Calu3 (cell line): ENCODE results near the gene ART5. TPM values are rescaled to one million over a fixed set of nuclear protein-coding genes. Genes with fewer than 3 reads are reported as not detected.
"Not testable (repeated sequence)": the region's sequence is repeated elsewhere in the genome, so short reads cannot be mapped to it uniquely, and the experiment has no call there.

Experiments
- BruUV-seq: library from RNA; stranded (reverse); fragments of 400-500 nt; replicated peaks from 2 replicates; lab custom pipeline; 2021; lab: Mats Ljungman, UMichigan
- CTCF ChIA-PET: fragments of 300-600 bp; sonication (Branson Sonifier 250); formaldehyde crosslinking; loops from one replicate; lab custom pipeline; 2022; ENCODE audit warnings: antibody characterized with exemption; lab: Charles Lee
- DNase-seq: peaks from one replicate; pipeline ENCODE4 v3.0.0; 2022
- H3K27ac Mint-ChIP-seq: one replicate; pipeline ENCODE4 v1.8.0; 2022; ENCODE audit warnings: mixed read lengths; ENCODE audit not compliant: unreplicated experiment
- H3K27me3 Mint-ChIP-seq: one replicate; pipeline ENCODE4 v1.8.0; 2022; ENCODE audit warnings: mixed read lengths; ENCODE audit not compliant: unreplicated experiment
- H3K36me3 Mint-ChIP-seq: one replicate; pipeline ENCODE4 v1.8.0; 2022; ENCODE audit warnings: mild to moderate bottlenecking, moderate library complexity, mixed read lengths; ENCODE audit not compliant: insufficient read depth, unreplicated experiment
- H3K4me1 Mint-ChIP-seq: one replicate; pipeline ENCODE4 v1.8.0; 2022; ENCODE audit warnings: mild to moderate bottlenecking, low read depth, mixed read lengths; ENCODE audit not compliant: unreplicated experiment
- H3K4me3 Mint-ChIP-seq: one replicate; pipeline ENCODE4 v1.8.0; 2022; ENCODE audit warnings: mild to moderate bottlenecking, low read depth, moderate library complexity, mixed read lengths; ENCODE audit not compliant: unreplicated experiment
- H3K9me3 Mint-ChIP-seq: one replicate; pipeline ENCODE4 v1.8.0; 2022; ENCODE audit warnings: low read depth, mixed read lengths; ENCODE audit not compliant: unreplicated experiment
- CTCF ChIP-seq: fragments of 200-600 bp; IDR thresholded peaks from one replicate; pipeline ENCODE4 v1.8.0; 2022; ENCODE audit warnings: antibody characterized with exemption; ENCODE audit not compliant: unreplicated experiment
- intact Hi-C: fragments of 100-400 bp; cut with micrococcal nuclease; formaldehyde crosslinking; loops from one replicate; pipeline ENCODE4 v1.10.0; 2022; ENCODE audit not compliant: unreplicated experiment
- total RNA-seq: library from RNA; stranded (reverse); gene quantifications from 2 replicates; pipeline ENCODE4 v1.2.3, GENCODE V29; 2022

The ART5 gene
- total RNA-seq, 1 experiment from 2014 or later = not detected

- peak; percentile 75 for TF ChIP-seq CTCF
- Mint-ChIP-seq H3K4me3 (no peak overlapping the region), H3K27ac (no peak overlapping the region), H3K27me3 (peaks cover 32% of the 10 kb centered on the region), H3K4me1 (no peaks in the 10 kb centered on the region), H3K9me3 (no peaks in the 10 kb centered on the region), H3K36me3 (no peaks in the 10 kb centered on the region)
- intact Hi-C loops = loop anchor here (1.0 kb wide), 1 partner anchor 155 kb away; no protein-coding TSS in a partner anchor
- CTCF ChIA-PET = no interaction called here
- BruUV-seq = no TSS peak
- peak; percentile 66 for DNase-seq
Observed at GRCh38 chr11:3609416-3610265, 32.2 kb downstream of the ART5 start.

- Mint-ChIP-seq H3K4me1 (no peaks in the 10 kb centered on the region), H3K27ac (no peak overlapping the region), H3K9me3 (no peaks in the 10 kb centered on the region), H3K4me3 (no peak overlapping the region), H3K36me3 (no peaks in the 10 kb centered on the region), H3K27me3 (peaks cover 31% of the 10 kb centered on the region)
- CTCF ChIA-PET = no interaction called here
- no peak for DNase-seq
- BruUV-seq = no TSS peak
- intact Hi-C loops = no loop called here
- no peak for TF ChIP-seq CTCF
Observed at GRCh38 chr11:3605771-3606203, 36.0 kb downstream of the ART5 start.

GRCh38 chr11:3605283-3605662 is 36.5 kb downstream of the ART5 start:
- H3K4me3 Mint-ChIP-seq = no peak overlapping the region
- intact Hi-C loops = no loop called here
- H3K36me3 Mint-ChIP-seq = no peaks in the 10 kb centered on the region
- CTCF ChIA-PET = no interaction called here
- H3K4me1 Mint-ChIP-seq = no peaks in the 10 kb centered on the region
- no TSS peak for BruUV-seq
- H3K9me3 Mint-ChIP-seq = no peaks in the 10 kb centered on the region
- H3K27me3 Mint-ChIP-seq = peaks cover 31% of the 10 kb centered on the region
- no peak for TF ChIP-seq CTCF
- DNase-seq = no peak
- no peak overlapping the region for H3K27ac Mint-ChIP-seq

GRCh38 chr11:3604167-3604566 is 37.6 kb downstream of the ART5 start:
- H3K4me3 Mint-ChIP-seq = no peak overlapping the region
- DNase-seq = no peak
- intact Hi-C loops = no loop called here
- no peaks in the 10 kb centered on the region for H3K9me3 Mint-ChIP-seq
- H3K36me3 Mint-ChIP-seq = no peaks in the 10 kb centered on the region
- no peak overlapping the region for H3K27ac Mint-ChIP-seq
- CTCF ChIA-PET = interaction anchor here (0.5 kb wide), 1 partner anchor 499 kb away, joined by 6 read pairs; no protein-coding TSS in a partner anchor
- TF ChIP-seq CTCF = no peak
- H3K27me3 Mint-ChIP-seq = peaks cover 42% of the 10 kb centered on the region
- no peaks in the 10 kb centered on the region for H3K4me1 Mint-ChIP-seq
- BruUV-seq = no TSS peak

- BruUV-seq, H3K9me3 Mint-ChIP-seq, H3K36me3 Mint-ChIP-seq, intact Hi-C loops, H3K4me3 Mint-ChIP-seq, CTCF ChIA-PET, H3K4me1 Mint-ChIP-seq, DNase-seq, H3K27ac Mint-ChIP-seq: not testable (repeated sequence)
- peaks cover 66% of the 10 kb centered on the region for H3K27me3 Mint-ChIP-seq
Observed at GRCh38 chr11:3600201-3600600, 41.6 kb downstream of the ART5 start.

- CTCF ChIA-PET, BruUV-seq, H3K9me3 Mint-ChIP-seq, intact Hi-C loops, DNase-seq, H3K36me3 Mint-ChIP-seq, H3K4me1 Mint-ChIP-seq, H3K27ac Mint-ChIP-seq, H3K4me3 Mint-ChIP-seq: not testable (repeated sequence)
- H3K27me3 Mint-ChIP-seq = peaks cover 49% of the 10 kb centered on the region
Observed at GRCh38 chr11:3597743-3598142, 44.0 kb downstream of the ART5 start.

- H3K4me3 Mint-ChIP-seq, H3K4me1 Mint-ChIP-seq, intact Hi-C loops, BruUV-seq, H3K9me3 Mint-ChIP-seq, H3K27ac Mint-ChIP-seq, H3K36me3 Mint-ChIP-seq, DNase-seq, CTCF ChIA-PET: not testable (repeated sequence)
- H3K27me3 Mint-ChIP-seq = peaks cover 41% of the 10 kb centered on the region
Observed at GRCh38 chr11:3591326-3591725, 50.5 kb downstream of the ART5 start.
